SK-N-SH treated with all-trans-retinoic acid at 6 μM for 48 hours (cell line): ENCODE data around the gene POC1A.
"Not testable (repeated sequence)": the region's sequence is repeated elsewhere in the genome, so short reads cannot be mapped to it uniquely, and the experiment has no call there.

Experiments used
- CSDC2 ChIP-seq: fragments of 250-450 bp; sonication (Bioruptor Pico); IDR thresholded peaks from 2 replicates; pipeline ENCODE4 v1.5.0; 2020; ENCODE audit warnings: mild to moderate bottlenecking, moderate library complexity
- CSRNP3 ChIP-seq: fragments of 250-450 bp; sonication (Bioruptor Pico); IDR thresholded peaks from 2 replicates; pipeline ENCODE4 v1.5.1; 2021; ENCODE audit warnings: mild to moderate bottlenecking, moderate library complexity
- ISL1 ChIP-seq: fragments of 250-450 bp; sonication (Bioruptor Pico); IDR thresholded peaks from 2 replicates; pipeline ENCODE4 v2.1.2; 2022; ENCODE audit warnings: mild to moderate bottlenecking, moderate library complexity
- ZFP30 ChIP-seq: fragments of 450-650 bp; formaldehyde crosslinking; IDR thresholded peaks from 2 replicates; pipeline ENCODE4 v1.5.0; 2022; ENCODE audit warnings: mild to moderate bottlenecking, moderate library complexity
- ZNF8 ChIP-seq: fragments of 450-650 bp; formaldehyde crosslinking; IDR thresholded peaks from 2 replicates; pipeline ENCODE4 v1.5.0; 2020; ENCODE audit warnings: mild to moderate bottlenecking, moderate library complexity
- TF ChIP-seq, protein P1 (sequence below): fragments of 250-450 bp; sonication (Bioruptor Pico); IDR thresholded peaks from 2 replicates; pipeline ENCODE4 v1.8.0; 2020; ENCODE audit warnings: mild to moderate bottlenecking, moderate library complexity, borderline replicate concordance
- TF ChIP-seq, protein P2 (sequence below): fragments of 250-450 bp; sonication (Bioruptor Pico); IDR thresholded peaks from 2 replicates; pipeline ENCODE4 v1.5.1; 2020; ENCODE audit warnings: low read depth, mild to moderate bottlenecking, moderate library complexity

GRCh38 chr3:52033748-52034147, 120.5 kb downstream of the POC1A start:
- TF ChIP-seq, protein P1, sequence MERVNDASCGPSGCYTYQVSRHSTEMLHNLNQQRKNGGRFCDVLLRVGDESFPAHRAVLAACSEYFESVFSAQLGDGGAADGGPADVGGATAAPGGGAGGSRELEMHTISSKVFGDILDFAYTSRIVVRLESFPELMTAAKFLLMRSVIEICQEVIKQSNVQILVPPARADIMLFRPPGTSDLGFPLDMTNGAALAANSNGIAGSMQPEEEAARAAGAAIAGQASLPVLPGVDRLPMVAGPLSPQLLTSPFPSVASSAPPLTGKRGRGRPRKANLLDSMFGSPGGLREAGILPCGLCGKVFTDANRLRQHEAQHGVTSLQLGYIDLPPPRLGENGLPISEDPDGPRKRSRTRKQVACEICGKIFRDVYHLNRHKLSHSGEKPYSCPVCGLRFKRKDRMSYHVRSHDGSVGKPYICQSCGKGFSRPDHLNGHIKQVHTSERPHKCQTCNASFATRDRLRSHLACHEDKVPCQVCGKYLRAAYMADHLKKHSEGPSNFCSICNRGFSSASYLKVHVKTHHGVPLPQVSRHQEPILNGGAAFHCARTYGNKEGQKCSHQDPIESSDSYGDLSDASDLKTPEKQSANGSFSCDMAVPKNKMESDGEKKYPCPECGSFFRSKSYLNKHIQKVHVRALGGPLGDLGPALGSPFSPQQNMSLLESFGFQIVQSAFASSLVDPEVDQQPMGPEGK (CRISPR knock-in tag): not testable (repeated sequence)
- TF ChIP-seq ZNF8 (CRISPR knock-in tag); CSDC2 (CRISPR knock-in tag); CSRNP3 (CRISPR knock-in tag); ZFP30; ISL1 (CRISPR knock-in tag): not testable (repeated sequence)
- TF ChIP-seq, protein P2, sequence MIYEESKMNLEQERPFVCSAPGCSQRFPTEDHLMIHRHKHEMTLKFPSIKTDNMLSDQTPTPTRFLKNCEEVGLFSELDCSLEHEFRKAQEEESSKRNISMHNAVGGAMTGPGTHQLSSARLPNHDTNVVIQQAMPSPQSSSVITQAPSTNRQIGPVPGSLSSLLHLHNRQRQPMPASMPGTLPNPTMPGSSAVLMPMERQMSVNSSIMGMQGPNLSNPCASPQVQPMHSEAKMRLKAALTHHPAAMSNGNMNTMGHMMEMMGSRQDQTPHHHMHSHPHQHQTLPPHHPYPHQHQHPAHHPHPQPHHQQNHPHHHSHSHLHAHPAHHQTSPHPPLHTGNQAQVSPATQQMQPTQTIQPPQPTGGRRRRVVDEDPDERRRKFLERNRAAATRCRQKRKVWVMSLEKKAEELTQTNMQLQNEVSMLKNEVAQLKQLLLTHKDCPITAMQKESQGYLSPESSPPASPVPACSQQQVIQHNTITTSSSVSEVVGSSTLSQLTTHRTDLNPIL (CRISPR knock-in tag): not testable (repeated sequence)
